Right hindlimb (tissue), 1 donor: ENCODE data around the gene CADPS2.
"Not testable (repeated sequence)": the region's sequence is repeated elsewhere in the genome, so short reads cannot be mapped to it uniquely, and the experiment has no call there.

Experiments used
- DNase-seq: peaks from one replicate; pipeline ENCODE4 v3.0.0-alpha.2; 2018

Gene CADPS2

DNA sequence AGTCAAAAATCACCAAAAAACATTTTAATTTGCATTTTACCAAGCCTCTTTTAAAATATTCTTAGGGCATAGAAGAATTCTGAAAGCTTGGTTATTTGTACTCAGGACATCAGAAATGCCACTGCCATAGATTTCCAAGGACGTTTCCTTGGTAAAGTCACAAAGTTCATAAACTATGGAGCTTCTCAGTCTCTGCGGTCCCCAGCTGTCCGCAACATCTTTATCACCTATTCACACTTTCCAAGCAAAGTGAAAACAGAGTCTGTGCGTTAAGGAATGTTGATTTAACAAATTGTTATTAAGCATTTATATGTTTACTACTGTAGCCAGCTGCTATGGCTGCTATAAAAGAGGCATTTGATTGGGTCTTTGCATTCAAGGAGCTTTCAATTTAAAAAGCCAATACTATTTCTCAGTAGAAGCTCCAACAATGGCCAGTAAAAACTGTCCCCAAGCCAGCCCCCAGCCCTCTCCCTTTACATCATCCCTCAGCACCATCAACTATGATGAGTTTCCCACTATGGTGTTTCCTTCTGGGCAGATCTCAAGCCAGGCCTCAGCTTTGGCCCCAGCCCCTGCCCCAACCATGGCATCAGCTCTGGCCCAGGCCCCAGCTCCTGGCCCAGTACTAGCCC is 36.8 kb downstream of the CADPS2 start:
- DNase-seq: no peak

DNA sequence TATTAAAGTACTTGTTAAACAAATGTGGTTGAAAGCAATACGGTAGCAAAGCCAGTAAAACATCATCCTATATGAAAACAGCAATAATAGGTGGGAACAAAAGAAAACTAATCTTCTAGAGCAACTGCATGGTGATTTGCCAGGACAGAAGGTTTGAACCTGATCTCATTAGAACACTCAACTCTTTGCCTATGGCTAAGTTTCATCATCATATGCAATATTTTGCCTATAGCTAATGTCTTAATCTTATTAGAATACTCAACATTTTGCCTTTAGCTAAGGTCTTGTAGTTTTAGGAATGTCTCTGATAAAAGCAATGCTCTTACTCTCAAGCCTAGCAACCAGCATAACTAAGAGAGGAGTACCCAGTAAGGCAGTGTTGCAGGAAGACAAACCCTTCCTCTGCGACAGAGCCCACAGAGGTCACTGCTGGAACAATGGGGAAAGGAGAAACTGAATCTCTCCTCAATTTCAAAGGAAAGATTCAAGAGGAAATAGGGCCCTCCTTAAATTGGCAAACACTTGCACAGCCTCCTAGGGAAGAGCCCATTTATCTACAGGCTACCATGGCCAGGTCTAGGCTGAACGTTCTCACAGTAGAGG is 38.3 kb downstream of the CADPS2 start:
- DNase-seq: no peak

DNA sequence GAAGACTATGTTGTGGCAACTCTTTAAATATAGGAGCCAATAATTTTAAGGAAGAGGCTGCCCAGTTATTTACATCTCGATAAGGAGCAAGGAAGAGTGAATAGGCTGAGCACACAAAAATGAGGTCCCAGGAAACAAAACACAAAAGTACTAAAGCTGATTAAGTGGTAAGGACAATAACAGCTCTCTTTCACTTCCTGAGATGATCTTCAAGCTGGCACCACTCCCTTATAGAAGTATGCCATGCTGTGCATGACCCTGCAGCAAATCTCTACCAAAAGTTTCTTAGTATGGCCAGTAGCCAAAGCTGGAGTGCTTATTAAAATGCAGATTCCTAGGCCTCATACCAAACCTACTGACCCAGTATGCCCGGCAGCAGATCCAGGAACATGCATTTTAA is 39.7 kb downstream of the CADPS2 start:
- DNase-seq: no peak

DNA sequence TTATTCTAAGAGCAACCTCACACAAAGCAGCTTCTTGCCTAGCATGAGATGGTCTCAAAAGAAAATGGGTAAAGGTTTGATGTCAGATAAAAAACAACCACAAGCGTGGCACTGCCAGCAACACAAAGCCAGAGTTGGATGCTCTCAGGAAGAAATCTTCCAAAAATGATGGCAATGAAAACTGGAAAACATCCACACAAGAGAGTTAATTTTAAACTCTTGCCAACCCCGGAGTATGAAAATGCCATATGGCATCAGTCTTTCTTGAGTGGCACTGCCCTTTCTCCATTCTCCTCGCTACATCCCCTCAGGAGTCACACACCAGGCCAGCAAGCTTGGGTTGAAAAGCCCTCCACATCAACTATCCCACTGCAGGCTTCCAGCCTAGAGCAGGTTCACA is 41.0 kb downstream of the CADPS2 start:
- DNase-seq: no peak

GRCh38 chr7:122844191-122844988 is 41.9 kb downstream of the CADPS2 start:
- no peak for DNase-seq

GRCh38 chr7:122842971-122843370 is 43.3 kb downstream of the CADPS2 start:
- DNase-seq: no peak

GRCh38 chr7:122836286-122836685 is 50.0 kb downstream of the CADPS2 start:
- not testable (repeated sequence) for DNase-seq

DNA sequence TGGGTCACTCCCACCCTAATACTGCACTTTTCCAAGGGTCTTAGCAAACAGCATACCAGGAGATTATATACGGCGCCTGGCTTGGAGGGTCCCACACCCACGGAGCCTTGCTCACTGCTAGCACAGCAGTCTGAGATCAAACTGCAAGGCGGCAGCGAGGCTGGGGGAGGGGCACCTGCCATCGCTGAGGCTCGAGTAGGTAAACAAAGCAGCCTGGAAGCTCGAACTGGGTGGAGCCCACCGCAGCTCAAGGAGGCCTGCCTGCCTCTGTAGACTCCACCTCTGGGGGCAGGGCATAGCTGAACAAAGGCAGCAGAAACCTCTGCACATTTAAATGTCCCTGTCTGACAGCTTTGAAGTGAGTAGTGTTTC is 51.7 kb downstream of the CADPS2 start:
- not testable (repeated sequence) for DNase-seq

DNA sequence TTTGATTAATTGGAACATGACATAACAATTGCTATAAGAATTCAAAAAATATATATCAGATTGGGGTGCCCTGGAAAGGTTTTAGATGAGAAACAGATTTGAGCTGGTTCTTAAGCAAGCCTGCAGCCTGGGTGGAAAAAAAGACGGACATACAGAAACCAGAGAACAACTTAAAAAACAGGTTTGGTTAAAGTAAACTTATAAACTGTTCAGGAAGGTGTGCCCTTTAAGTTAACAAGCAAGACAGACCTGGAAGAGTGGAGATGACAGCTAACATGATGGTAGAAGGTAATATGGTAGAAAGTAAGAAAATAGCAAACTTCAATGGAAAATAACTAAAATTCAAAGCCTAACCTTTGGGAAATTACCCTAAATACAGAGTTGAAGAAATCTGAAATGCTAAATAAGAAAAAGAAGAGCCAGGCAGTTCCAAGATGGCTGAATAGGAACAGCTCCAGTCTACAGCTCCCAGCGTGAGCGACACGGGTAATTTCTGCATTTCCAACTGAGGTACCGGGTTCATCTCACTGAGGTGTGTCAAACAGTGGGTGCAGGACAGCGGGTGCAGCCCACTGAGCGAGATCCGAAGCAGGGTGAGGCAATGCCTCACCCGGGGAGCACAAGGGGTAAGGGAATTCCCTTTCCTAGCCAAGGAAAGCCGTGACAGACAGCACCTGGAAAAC is 52.2 kb downstream of the CADPS2 start:
- DNase-seq: no peak

DNA sequence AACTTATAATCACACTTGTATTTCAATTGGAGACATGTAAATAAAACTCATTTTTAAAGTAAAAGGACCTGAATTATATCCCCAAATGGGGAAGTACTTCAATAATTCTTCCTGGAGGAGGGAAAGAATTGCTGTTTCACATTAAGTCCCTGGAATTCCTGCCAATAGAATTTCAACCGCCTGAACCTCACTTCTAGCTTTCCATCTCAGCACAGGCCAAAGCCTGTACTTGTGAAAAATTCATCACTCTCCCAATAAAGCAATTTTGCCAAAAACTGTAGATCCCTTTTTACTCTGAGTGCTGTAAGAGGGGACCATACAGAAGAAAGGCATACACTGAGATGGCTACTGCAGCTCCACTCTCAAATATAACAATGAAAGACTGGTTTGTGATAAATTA is 54.8 kb downstream of the CADPS2 start:
- no peak for DNase-seq

GRCh38 chr7:122829962-122830361 is 56.3 kb downstream of the CADPS2 start:
- no peak for DNase-seq

GRCh38 chr7:122827763-122828162 is 58.5 kb downstream of the CADPS2 start:
- no peak for DNase-seq

GRCh38 chr7:122813845-122814244 is 72.4 kb downstream of the CADPS2 start:
- DNase-seq: no peak

DNA sequence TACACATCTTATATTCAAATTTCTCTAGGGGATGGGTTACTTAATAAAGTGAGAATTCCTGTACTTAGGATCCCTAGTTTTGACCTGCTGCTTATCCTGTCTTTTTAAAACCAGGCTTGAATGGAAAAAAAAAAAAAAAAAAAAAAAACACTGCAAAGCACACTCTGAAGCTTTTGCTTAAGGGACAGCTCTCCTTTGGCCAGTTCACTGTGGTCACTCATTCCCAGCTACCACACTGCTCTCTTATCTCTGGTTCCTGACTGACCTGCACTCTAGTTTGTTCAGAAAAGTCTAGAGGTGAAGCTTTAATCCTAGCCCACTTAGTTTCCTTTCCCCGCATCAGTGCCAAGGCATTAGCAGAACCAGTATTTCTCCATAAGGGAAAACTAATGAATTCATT is 82.4 kb downstream of the CADPS2 start:
- no peak for DNase-seq

DNA sequence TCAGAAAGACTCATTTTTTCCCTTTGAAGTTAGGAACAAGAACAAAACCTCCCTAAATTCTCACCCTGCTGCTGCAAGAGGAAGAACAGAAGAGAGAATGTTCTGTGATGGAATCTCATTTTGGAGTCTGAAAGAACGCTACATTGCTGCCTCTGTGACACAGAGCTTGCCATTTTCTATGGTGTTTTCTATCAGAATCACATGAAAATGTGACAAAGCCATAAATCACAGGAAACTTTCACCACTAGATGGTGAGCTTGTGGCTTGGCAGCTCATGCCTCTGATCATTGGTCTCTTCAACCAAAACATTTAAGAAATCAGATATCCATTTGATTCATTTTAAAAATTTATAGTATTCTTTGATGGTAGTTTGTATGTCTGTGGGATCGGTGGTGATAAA is 82.9 kb downstream of the CADPS2 start:
- DNase-seq: no peak

GRCh38 chr7:122802301-122802751 is 83.9 kb downstream of the CADPS2 start:
- DNase-seq: no peak

GRCh38 chr7:122791959-122792545 is 94.2 kb downstream of the CADPS2 start:
- DNase-seq: no peak

DNA sequence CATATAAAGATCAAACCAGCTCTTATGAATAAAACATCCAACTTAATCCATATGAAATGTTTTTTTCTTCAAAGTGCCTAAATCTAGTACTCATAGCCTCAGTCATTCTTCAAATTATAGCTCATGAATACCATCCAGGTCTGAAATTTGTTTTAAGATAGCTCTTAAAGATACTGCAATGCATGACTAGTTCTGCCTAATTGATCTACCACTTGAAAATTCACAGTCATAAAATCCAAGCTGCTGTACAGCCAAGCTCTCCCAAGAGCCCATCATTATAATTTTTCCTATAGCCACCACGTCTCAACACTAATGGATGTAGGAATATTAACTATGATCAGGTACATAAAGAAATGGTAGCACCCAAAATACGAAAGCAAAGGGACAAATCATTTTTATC is 95.7 kb downstream of the CADPS2 start:
- DNase-seq: no peak

- DNase-seq: no peak
These were observed 96.1 kb downstream of the CADPS2 start for GRCh38 chr7:122790132-122790531.

DNA sequence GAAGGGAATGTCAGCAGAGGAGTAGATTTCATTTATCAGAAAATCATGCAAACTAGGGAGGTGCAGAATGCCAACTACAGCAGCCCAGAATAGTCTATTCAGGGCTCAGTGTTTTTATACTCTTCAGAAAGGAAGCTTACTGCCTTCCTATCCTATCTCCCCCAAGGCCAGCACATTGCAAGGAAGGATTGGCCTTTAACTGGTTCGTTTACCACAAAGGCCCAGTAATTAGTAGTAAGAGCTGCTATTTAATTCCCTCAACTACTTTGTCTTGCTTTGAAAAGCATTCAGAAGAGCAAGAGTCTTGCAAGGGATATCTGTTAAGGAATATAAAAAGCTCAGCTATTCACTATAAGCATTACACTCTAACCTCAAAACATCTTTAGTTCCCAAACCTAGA is 97.1 kb downstream of the CADPS2 start:
- no peak for DNase-seq

- DNase-seq: no peak
These were observed 115.4 kb downstream of the CADPS2 start for GRCh38 chr7:122770686-122771335.

DNA sequence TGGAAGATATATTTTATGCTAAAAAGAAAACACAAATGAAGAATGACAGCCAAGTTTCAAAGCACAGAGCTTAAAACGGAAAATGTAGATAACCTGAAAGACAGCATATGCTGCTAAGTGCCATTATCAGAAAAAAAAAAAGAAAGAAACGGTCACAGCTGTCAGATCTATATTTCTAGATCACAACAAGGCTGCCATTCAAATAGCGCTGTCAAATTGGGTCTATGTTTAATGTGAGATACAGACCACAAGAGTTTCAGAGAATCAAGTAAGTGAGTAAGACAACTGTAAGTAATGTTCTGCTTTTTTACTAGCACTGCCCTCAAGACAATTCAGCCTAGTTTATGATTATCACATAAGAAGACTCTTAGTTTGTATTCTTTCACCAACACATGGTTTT is 117.4 kb downstream of the CADPS2 start:
- DNase-seq: no peak

DNA sequence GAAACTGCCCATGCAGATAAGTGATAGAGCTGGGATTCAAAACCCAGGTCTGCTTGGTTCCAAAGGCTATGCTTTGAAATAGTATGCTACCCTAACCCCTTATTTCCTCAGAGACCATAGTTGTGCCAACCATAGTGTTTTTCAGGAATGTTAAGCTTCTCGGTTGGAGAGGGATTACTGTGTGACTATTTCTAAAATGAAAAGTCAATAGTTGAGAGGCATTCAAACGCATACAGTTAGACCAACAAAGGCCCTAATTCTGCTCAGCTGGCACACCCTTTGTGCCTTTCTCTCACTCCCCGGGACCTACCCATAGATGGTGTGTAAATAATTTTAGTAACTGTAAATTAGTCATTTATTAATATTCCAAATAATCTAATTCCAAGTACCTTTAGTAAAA is 118.9 kb downstream of the CADPS2 start:
- DNase-seq: no peak
